Smooth muscle cell (in vitro differentiated cells): Measurements from ENCODE around the gene RET. TPM values are rescaled to one million over a fixed set of nuclear protein-coding genes. Genes with fewer than 3 reads are reported as not detected.

Experiments used
- DNase-seq: peaks from one replicate; lab custom pipeline; 2025; ENCODE audit not compliant: unreplicated experiment; lab: John Stamatoyannopoulos, UW
- H2AFZ ChIP-seq: fragments of 200-600 bp; sonication (generic); 2 replicates; pipeline ENCODE4 v1.6.0; 2016; ENCODE audit warnings: antibody characterized with exemption, low read depth, mild to moderate bottlenecking
- H3F3A ChIP-seq: fragments of 200-600 bp; sonication (generic); 2 replicates; pipeline ENCODE4 v1.6.0; 2017; ENCODE audit warnings: antibody characterized with exemption, low read depth
- H3K27ac ChIP-seq: fragments of 200-600 bp; sonication (generic); 2 replicates; pipeline ENCODE4 v1.5.1; 2016; ENCODE audit warnings: low read depth, mild to moderate bottlenecking
- H3K27me3 ChIP-seq: fragments of 200-600 bp; sonication (generic); 2 replicates; pipeline ENCODE4 v1.6.1; 2016; ENCODE audit warnings: low read depth, mild to moderate bottlenecking
- H3K36me3 ChIP-seq: fragments of 200-600 bp; sonication (generic); 2 replicates; pipeline ENCODE4 v1.5.1; 2016; ENCODE audit warnings: low read depth
- H3K4me1 ChIP-seq: fragments of 200-600 bp; sonication (generic); 2 replicates; pipeline ENCODE4 v1.5.1; 2016; ENCODE audit warnings: low read depth
- H3K4me2 ChIP-seq: fragments of 200-600 bp; sonication (generic); 2 replicates; pipeline ENCODE4 v1.6.0; 2016; ENCODE audit warnings: mild to moderate bottlenecking
- H3K4me3 ChIP-seq: fragments of 200-600 bp; sonication (generic); 2 replicates; pipeline ENCODE4 v1.5.1; 2016; ENCODE audit warnings: mild to moderate bottlenecking
- H3K79me2 ChIP-seq: fragments of 200-600 bp; sonication (generic); 2 replicates; pipeline ENCODE4 v1.6.0; 2016; ENCODE audit warnings: low read depth, mild to moderate bottlenecking
- H3K9ac ChIP-seq: fragments of 200-600 bp; sonication (generic); 2 replicates; pipeline ENCODE4 v1.6.0; 2016; ENCODE audit warnings: low read depth
- H3K9me3 ChIP-seq: fragments of 200-600 bp; sonication (generic); replicated peaks from 2 replicates; pipeline ENCODE4 v1.5.1; 2016; ENCODE audit warnings: low read depth
- H4K20me1 ChIP-seq: fragments of 200-600 bp; sonication (generic); 2 replicates; pipeline ENCODE4 v1.6.0; 2016; ENCODE audit warnings: low read depth
- CTCF ChIP-seq: fragments of 200-600 bp; sonication (generic); IDR thresholded peaks from 2 replicates; pipeline ENCODE4 v1.5.1; 2017; ENCODE audit warnings: borderline replicate concordance, mild to moderate bottlenecking, antibody characterized with exemption; ENCODE audit not compliant: insufficient read depth, poor library complexity, severe bottlenecking
- WGBS: methylation state at CpG from one replicate; pipeline ENCODE4 v1.1.7; 2016; ENCODE audit warnings: low lambda C conversion rate; 5-methylcytosine and 5-hydroxymethylcytosine counted together
- polyA plus RNA-seq: library from polyadenylated mRNA; unstranded; fragments of >200 nt; fragmentation: Nextera tagmentation; extraction: Ambion mirVana; gene quantifications from 2 replicates; pipeline ENCODE4 v1.2.1, GENCODE V29; 2016
- total RNA-seq: library from RNA; depleted of rRNA; stranded (reverse); fragments of >200 nt; gene quantifications from 2 replicates; pipeline ENCODE4 v1.2.3, GENCODE V29; 2014

The RET gene
- total and polyA plus RNA-seq, 2 experiments from 2014 or later, result 0.70 to 0.94 TPM

GRCh38 chr10:43078175-43078985 lies 1.5 kb downstream of the RET start:
- Histone ChIP-seq H2AFZ (no peak overlapping the region), H3K9me3 (no peaks in the 10 kb centered on the region), H3K4me2 (no peak overlapping the region), H3K27ac (no peak overlapping the region), H3K4me1 (peaks cover 4% of the 10 kb centered on the region), H3K27me3 (peaks cover 75% of the 10 kb centered on the region), H3K36me3 (no peaks in the 10 kb centered on the region), H3K79me2 (no peaks in the 10 kb centered on the region), H3F3A (no peaks in the 10 kb centered on the region), H4K20me1 (no peaks in the 10 kb centered on the region), H3K4me3 (no peak overlapping the region), H3K9ac (no peak overlapping the region)
- TF ChIP-seq CTCF, result no peak
- no peak for DNase-seq
- 80% methylated on average over 14 of the region's 14 CpGs for WGBS

- Histone ChIP-seq H3F3A (no peaks in the 10 kb centered on the region), H3K4me2 (no peak overlapping the region), H3K27me3 (peaks cover 73% of the 10 kb centered on the region), H3K9ac (no peak overlapping the region), H2AFZ (no peak overlapping the region), H3K36me3 (no peaks in the 10 kb centered on the region), H3K9me3 (no peaks in the 10 kb centered on the region), H3K4me3 (no peak overlapping the region), H3K27ac (no peak overlapping the region), H4K20me1 (no peaks in the 10 kb centered on the region), H3K4me1 (peaks cover 4% of the 10 kb centered on the region), H3K79me2 (no peaks in the 10 kb centered on the region)
- DNase-seq, result no peak
- WGBS, result 41% methylated on average over 10 of the region's 10 CpGs
- TF ChIP-seq CTCF, result peak; percentile 51
Measured at GRCh38 chr10:43078986-43079273, 2.1 kb downstream of the RET start.

GRCh38 chr10:43079856-43080255 lies 3.0 kb downstream of the RET start:
- H3K36me3 ChIP-seq, result no peaks in the 10 kb centered on the region
- no peak for DNase-seq
- no peak for TF ChIP-seq CTCF
- H3K4me3 ChIP-seq, result no peak overlapping the region
- no peak overlapping the region for H2AFZ ChIP-seq
- H3K9me3 ChIP-seq, result no peaks in the 10 kb centered on the region
- H3K9ac ChIP-seq, result no peak overlapping the region
- H4K20me1 ChIP-seq, result no peaks in the 10 kb centered on the region
- H3K27me3 ChIP-seq, result peaks cover 64% of the 10 kb centered on the region
- H3F3A ChIP-seq, result no peaks in the 10 kb centered on the region
- no peaks in the 10 kb centered on the region for H3K79me2 ChIP-seq
- H3K27ac ChIP-seq, result no peak overlapping the region
- no peak overlapping the region for H3K4me2 ChIP-seq
- WGBS, result 92% methylated on average over 3 of the region's 3 CpGs
- H3K4me1 ChIP-seq, result peaks cover 4% of the 10 kb centered on the region

GRCh38 chr10:43082087-43082486 lies 5.2 kb downstream of the RET start:
- H3K4me3 ChIP-seq, result no peak overlapping the region
- H3K4me1 ChIP-seq, result peaks cover 4% of the 10 kb centered on the region
- no peak for TF ChIP-seq CTCF
- no peaks in the 10 kb centered on the region for H3F3A ChIP-seq
- H4K20me1 ChIP-seq, result no peaks in the 10 kb centered on the region
- H2AFZ ChIP-seq, result no peak overlapping the region
- H3K36me3 ChIP-seq, result no peaks in the 10 kb centered on the region
- no peaks in the 10 kb centered on the region for H3K9me3 ChIP-seq
- no peak overlapping the region for H3K9ac ChIP-seq
- WGBS, result 84% methylated on average over 4 of the region's 4 CpGs
- no peaks in the 10 kb centered on the region for H3K79me2 ChIP-seq
- no peak overlapping the region for H3K4me2 ChIP-seq
- no peak overlapping the region for H3K27ac ChIP-seq
- H3K27me3 ChIP-seq, result peaks cover 41% of the 10 kb centered on the region
- no peak for DNase-seq
